ENCODE results near the gene B3GNT3. TPM values are rescaled to one million over a fixed set of nuclear protein-coding genes. Genes with fewer than 3 reads are reported as not detected.

B3GNT3 gene, protein sequence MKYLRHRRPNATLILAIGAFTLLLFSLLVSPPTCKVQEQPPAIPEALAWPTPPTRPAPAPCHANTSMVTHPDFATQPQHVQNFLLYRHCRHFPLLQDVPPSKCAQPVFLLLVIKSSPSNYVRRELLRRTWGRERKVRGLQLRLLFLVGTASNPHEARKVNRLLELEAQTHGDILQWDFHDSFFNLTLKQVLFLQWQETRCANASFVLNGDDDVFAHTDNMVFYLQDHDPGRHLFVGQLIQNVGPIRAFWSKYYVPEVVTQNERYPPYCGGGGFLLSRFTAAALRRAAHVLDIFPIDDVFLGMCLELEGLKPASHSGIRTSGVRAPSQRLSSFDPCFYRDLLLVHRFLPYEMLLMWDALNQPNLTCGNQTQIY
- total RNA-seq (2014; rRNA removed; shearing (Covaris generic)): not detected in 2 replicates

DNA sequence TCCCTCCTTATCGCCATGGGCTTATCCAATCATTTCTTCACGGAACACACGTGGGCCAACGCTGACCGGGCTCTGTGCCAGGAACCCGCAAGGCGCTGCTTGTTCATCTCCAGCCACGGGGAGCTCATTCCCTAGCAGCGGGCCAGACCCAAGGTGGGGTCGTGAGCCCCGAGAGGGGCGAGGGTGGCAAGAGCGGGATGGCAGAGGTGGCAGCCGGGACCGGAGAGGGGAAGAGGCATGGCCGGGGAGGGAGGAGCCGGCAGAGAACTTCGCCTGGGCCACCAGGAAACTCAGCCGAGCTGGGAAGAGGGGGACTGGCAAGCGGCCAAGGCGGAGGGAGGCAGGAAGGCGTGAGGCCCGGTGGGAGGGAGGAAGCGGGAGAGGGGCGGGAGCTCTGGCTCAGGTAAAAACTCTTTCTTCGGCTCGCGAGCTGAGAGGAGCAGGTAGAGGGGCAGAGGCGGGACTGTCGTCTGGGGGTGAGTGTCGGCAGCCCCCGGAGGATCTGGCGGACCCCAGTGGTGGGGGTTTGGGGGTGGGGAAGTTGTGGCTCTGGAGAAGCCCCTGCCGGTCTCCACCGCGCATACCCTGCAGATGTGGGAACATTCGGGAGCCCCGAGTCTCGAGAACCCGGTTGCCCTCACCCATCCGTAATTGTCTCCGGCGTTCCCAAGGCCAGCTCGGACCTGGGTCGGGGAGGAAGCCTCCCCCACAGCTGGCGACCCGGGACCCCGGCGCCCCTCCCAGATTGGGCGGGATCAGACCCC is at the start of gene B3GNT3:
B3GNT3 (plus strand) TSS at position 408 of the 764 bp plus-strand sequence. CDS start 12,670 bp downstream, outside the sequence.

DNA sequence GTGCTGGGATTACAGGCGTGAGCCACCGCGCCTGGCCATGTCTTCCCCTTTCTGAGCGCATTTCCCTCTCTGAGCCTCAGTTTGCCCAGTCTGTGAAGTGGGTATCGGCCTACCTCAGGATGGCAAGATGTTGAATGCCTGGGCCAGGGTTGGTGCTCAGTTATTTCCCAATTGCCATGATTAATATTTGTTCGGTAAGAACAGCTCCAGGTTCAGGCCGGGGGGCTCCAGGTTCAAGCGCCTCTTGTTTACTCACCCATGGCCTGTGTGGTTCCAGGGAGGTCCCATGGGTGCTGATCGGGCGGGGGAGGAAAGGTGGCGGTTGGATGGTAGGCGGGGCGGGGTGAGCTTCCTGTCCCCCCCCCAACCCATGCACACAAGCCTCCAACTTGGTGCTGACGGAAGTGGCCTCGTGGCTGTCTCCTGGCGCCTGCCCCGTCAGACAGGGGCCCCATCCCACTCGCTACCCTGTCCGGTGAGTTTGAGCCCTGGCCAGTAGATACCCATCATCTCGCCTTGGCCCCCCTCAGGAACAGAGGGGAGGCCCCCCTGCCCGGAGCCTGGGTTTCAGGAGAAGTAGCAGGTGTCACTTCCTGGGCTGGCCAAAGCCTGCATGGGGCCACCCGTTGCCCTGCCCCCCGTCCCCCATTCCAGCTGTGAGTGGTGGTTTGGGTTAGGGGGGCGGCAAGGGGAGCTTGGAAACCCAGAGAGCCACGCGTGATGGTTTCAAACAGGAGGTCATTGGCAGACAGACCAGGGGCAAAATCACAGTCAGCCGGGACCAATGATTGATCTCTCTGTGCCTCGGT is 43.6 kb upstream of the B3GNT3 start, which contains the start of gene FCHO1:
FCHO1 (plus strand) TSS at position 375 of the 809 bp plus-strand sequence. CDS start 3,688 bp downstream, outside the sequence.

DNA sequence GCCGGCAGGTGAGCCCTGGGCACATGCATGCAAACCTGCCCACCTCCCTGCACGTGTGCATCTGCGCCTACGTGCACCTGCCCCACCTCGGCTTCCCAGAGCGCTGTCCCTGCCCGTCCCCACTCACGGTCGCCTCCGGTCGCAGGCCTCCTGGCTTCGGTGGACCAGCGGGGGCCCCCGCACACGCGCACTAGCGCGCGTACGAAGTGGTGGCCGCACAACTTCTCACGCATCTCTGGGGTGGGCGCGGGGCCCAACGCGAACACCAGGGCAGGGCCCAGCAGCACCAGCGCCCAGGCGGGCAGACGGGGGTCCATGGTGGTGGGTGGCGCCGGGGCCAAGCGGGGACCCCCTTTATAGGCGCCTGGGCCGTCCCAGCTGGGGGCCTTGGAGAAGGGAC is 26.3 kb downstream of the B3GNT3 start, which contains the start of gene INSL3:
INSL3 (minus strand) TSS at position 330 of the 400 bp plus-strand sequence; CDS start at position 317, 13 bp downstream.

DNA sequence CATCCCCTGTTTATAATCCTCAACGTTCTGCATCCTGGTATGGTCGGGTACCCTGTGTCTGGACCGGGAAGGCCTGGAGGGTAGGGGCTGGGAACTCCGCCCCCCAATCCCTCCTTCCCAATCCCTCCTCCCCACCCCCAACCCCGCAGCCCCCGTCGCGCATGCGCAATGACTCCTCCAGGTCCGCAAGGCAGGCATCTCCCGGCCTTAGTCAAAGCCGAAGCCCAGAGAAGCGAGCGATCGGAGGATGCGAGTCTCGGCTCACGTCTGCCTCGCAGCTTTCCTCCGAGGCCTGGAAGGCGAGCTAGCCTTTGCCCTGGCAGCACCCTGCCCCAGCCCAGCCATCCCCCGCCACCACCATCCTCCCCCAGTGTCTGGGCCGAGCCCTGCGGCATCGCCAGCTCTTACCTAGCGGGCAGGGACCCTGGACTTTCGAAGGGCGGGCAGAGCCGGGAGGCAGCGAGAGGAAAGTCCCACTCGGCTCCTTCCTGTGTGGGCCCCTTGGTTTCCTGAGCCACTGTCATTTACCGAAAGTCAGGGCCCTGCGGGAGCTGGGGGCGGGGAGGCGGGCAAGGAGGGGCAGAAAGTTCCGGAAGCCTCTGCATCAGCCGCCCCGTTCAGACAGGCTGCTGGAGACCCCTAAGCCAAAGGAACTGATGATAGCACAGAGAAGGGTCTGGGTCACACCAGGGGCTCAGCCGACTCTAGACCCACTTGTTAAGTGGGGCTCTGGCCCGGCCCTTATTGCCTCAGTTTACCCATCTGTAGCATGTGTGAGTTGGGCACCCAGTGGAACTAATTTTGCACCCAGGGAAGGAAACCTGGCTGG is 52.8 kb downstream of the B3GNT3 start, which contains the start of gene JAK3:
JAK3 (minus strand) TSS at position 445 of the 829 bp plus-strand sequence. CDS start 3,565 bp downstream, outside the sequence.

DNA sequence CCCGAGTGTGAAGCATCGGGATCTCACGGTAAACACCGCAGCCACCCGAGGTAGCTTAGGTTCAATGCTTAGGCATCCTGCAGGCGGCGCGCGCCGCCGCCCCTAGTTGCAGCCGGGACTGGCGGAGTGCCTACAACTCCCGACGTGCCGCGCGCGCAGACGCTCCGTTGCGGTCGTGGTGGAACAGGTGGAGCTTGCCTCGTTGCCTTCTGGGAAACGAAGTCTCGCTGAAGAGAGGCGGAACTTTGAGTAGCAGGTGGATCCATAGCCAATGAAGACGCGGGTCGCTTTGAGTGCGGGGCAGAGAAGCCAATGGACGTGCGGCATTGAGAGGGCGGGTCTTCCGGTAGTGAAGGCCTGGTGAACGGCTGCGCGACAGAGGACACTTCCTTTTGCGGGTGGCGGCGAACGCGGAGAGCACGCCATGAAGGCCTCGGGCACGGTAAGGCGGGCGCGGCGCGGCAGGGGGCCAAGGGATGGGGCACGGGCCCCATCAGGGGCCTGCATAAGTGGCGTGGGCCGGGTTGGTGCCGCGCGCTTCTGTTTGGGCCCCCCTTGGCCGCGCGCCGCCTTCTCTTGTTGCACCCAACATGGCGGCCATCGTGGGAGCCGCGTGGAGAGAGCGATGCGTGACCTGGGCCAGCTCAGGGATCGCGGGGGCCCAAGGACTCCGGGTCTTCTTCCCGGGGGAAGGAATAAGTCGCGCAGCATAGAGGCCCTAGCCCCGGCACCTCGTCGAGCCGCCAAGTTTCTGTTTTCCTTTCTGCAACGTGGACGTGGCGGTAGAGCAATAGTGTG is 64.8 kb downstream of the B3GNT3 start, which contains the start of gene RPL18A:
RPL18A (plus strand) TSS at position 378 of the 798 bp plus-strand sequence; CDS start at position 425, 47 bp downstream.

Small RNA genes lying within 50 kb of the gene (small RNA-seq; reads per million reads assigned to genes)
- gene SNORA68: not detected

Other genes with a start within 250 kb of the B3GNT3 start
- gene COLGALT1, start 239.5 kb upstream of the B3GNT3 start, total RNA-seq (2014; rRNA removed; shearing (Covaris generic)): 102 and 106 TPM in 2 replicates
- gene UNC13A, start 106.8 kb upstream of the B3GNT3 start, total RNA-seq (2014; rRNA removed; shearing (Covaris generic)): 1.6 and 2.3 TPM in 2 replicates
- 20.5 and 42.6 TPM in 2 replicates for gene MAP1S, start 75.7 kb upstream of the B3GNT3 start, total RNA-seq (2014; rRNA removed; shearing (Covaris generic))
- gene FCHO1, start 43.7 kb upstream of the B3GNT3 start, total RNA-seq (2014; rRNA removed; shearing (Covaris generic)): 1.0 and 5.5 TPM in 2 replicates
- not detected in 2 replicates for gene INSL3, start 26.4 kb downstream of the B3GNT3 start, total RNA-seq (2014; rRNA removed; shearing (Covaris generic))
- 0.45 and 0.79 TPM in 2 replicates for gene JAK3, start 52.8 kb downstream of the B3GNT3 start, total RNA-seq (2014; rRNA removed; shearing (Covaris generic))
- 3,291 and 3,402 TPM in 2 replicates for gene RPL18A, start 64.8 kb downstream of the B3GNT3 start, total RNA-seq (2014; rRNA removed; shearing (Covaris generic))
- not detected in 2 replicates for gene SLC5A5, start 76.8 kb downstream of the B3GNT3 start, total RNA-seq (2014; rRNA removed; shearing (Covaris generic))
- 109 and 144 TPM in 2 replicates for gene CCDC124, start 137.9 kb downstream of the B3GNT3 start, total RNA-seq (2014; rRNA removed; shearing (Covaris generic))
- gene KCNN1, start 172.0 kb downstream of the B3GNT3 start, total RNA-seq (2014; rRNA removed; shearing (Covaris generic)): 1.2 and 2.1 TPM in 2 replicates
- 28.7 and 31.9 TPM in 2 replicates for gene ARRDC2, start 213.0 kb downstream of the B3GNT3 start, total RNA-seq (2014; rRNA removed; shearing (Covaris generic))